ENCODE data around the gene MYDGF.

MYDGF gene

DNA sequence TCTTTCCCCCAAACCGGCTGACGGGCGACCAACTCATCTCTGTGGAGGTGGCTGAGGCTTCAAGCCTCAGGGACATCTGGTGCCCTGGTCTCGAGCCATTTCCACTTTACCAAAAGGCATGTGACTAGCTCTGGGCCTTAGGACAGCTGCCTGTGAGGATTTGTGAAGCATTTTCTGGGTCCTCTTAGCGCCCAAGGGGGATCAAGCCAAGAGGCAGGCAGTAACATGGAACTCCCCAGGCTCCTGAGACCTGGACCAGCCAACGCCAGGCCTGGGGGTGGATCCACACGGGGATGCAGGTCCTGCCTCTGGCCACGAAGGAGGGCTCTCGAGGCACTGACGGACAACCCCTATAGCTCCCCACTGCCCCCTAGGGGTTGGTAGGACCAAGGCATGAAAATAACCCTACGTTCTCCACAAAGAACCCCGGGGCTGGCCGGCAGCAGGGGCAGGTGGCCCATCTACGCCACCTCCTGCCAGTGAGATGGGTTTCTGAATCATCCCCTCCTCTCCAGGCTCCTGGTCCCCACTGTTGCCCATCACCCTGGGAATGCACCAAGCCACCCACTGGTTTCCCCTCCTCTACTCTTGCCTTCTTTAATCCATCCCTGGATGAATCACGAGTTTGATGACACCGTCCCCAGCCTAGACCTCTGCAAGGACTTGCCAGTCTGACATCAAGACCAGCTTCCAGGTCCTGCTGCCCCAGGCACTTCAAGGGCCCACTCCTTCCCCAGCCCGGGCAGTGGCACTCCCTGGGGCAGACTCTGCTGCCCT lies 7.0 kb upstream of the MYDGF start:
- no peak for DNase-seq (ENCODE audit: extremely low read depth in 1 of 2, low read depth in 1 of 2)

DNA sequence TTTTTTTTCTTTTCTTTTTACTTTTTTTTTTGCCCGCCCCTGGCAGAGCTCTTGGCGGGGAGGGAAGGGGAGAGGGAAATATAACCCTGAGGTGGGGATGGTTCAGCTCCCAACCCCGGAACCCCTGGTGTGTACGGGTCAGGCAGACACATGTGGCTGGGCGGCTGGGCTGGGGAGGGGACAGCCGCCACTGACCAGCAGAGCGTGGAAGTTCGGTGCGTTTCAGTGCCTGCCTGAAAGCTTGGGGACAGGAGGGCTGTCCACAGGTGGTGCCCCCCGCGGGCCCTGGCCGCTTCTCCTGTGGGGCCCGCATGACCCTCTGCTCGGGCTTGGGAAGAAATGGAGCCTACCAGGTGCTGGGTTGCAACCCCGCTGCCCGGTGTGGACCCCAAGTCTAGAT lies 5.2 kb upstream of the MYDGF start:
- no peak for DNase-seq (ENCODE audit: extremely low read depth in 1 of 2, low read depth in 1 of 2)

DNA sequence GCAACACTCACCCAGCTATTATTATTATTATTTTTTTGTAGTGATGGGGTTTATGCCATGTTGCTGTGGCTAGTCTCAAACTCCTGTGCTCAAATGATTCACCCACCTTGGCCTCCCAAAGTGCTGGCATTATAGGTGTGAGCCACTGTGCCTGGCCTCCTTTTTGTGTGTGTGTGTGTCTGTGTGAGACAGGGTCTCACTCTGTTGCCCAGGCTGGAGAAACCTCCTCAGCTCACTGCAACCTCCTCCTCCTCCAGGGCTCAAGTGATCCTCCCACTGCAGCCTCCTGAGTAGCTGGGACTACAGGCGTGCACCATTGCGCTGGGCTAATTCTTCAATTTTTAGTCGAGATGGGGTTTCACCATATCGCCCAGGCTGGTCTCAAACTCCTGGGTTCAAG lies 3.6 kb upstream of the MYDGF start:
- DNase-seq (ENCODE audit: extremely low read depth in 1 of 2, low read depth in 1 of 2): no peak

DNA sequence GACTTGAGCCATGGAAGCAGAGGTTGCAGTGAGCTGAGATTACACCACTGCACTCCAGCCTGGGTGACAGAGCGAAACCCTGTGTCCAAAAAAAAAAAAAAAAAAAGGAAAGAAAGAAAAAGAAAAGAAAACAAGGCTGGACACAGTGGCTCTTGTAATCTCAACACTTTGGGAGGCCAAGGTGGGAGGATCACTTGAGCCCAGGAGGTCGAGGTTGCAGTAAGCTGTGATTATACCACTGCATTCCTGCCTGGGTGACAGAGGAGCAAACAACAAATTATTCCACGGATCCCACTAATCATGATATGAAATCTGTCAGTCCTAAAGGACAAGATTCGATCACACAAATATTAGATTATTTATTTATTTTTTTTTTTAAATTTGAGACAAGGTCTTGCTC lies 3.1 kb upstream of the MYDGF start:
- no peak for DNase-seq (ENCODE audit: extremely low read depth in 1 of 2, low read depth in 1 of 2)

DNA sequence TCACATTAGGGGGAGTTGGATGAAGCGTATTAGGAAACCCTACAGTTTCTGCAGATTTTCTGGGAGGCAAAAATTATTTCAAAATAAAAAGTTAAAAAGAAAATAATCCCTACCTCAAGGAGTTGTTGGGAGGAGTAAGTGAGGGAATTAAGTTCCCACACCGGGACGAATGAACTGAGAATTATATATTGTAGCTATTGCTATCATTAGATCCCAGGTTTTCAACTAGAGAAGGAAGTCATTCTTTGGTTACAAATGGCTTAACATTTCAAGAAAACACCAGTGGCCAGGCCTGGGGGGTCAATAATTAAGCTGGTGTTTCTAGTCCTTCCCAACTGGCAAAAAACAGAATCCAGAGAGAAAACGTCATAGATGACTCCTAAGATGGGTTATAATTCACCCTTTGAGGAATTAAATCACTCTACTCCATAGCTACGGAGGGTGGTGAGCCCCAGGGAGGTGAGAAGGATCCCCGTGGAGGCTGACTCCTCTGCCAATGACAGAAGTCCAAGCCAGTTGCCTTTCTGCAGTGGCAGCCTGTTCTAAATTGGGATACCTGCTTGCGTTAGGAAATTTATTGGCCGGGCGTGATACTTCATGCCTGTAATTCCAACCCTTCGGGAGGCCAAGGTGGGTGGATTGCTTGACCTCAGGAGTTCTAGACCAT lies 1.2 kb upstream of the MYDGF start:
- DNase-seq (ENCODE audit: extremely low read depth in 1 of 2, low read depth in 1 of 2): no peak

DNA sequence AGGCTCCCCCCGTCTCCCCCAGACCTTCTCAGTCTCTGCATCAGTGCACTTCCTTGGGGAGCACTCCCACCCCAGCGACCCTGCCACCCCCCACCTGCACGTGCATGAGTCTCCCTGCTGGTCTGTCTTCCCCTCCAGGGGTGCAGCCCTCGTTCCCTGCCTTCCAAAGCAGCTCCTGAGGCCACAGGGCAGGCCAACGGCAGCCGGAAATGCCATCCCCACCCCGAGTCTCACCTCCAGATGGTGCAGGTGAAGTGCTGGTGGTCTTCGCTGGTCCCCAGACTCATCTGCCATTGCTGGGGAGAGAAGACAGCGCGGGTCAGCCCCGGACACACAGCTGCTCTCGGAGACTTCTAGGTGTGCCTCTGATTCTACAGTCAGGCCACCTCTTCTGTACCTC lies 5.5 kb downstream of the MYDGF start:
- no peak for DNase-seq (ENCODE audit: extremely low read depth in 1 of 2, low read depth in 1 of 2)

DNA sequence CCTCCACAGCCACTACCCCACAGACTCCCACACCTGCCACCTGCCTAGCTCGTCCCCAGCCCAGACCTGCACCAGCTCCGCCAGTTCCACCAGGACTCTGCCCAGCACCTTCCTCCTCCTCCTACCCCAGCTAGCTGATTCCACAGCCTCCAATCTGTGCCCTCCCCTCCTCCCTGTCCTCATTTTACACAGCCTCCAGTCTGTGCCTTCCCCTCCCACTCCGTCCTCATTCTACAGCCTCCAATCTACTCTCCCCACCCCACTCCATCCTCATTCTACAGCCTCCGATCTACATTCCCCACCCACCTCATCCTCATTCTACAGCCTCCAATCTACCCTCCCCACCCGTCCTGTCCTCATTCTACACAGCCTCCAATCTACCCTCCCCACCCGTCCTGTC lies 7.3 kb downstream of the MYDGF start:
- no peak for DNase-seq (ENCODE audit: extremely low read depth in 1 of 2, low read depth in 1 of 2)

DNA sequence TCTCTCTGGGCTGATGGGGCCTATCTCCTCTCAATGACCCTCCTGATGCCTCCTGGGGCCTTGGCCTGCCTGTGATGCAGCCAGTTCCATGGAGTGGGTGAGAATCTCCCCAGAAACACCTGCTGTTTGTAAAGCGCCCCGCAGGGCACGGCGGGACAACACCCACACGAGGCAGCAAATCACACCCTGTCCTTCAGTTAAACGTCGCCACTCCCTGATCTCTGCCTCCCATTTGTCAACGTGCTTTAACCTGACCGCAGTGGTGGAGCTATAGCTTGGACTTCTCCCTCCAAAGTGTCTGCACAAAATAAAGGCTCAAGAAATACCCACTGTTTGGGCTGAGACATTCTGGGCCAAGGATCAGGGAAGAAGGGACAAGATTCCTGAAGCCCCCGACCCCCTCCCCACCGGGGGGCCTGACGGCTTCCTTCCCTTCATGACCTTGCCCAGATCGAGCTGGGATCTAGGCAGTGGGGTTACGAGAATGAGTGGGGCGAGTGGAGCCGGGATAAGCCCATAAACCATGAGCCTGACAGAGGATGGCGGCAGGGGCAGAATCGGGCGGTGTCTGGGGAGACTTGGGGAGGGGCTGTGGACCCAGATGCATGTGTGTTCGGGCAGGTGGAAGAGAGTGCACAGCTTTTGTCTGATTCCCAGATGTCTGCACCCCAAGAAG lies 8.0 kb downstream of the MYDGF start:
- DNase-seq (ENCODE audit: extremely low read depth in 1 of 2, low read depth in 1 of 2): no peak

DNA sequence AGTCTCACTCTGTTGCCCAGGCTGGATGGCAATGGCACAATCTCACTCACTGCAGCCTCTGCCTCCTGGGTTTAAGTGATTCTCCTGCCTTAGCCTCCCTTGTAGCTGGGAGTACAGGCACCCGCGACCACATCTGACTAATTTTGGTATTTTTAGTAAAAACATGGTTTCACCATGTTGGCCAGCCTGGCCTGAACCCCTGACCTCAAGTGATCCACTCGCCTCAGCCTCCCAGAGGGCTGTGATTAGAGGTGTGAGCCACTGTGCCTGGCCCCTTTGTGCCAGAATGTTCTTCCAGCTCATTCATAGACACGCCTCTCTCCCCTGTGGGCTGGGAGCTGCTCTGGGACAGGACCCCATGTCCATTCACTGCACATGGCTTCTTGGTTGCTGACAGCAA lies 9.1 kb downstream of the MYDGF start:
- DNase-seq (ENCODE audit: extremely low read depth in 1 of 2, low read depth in 1 of 2): no peak

DNA sequence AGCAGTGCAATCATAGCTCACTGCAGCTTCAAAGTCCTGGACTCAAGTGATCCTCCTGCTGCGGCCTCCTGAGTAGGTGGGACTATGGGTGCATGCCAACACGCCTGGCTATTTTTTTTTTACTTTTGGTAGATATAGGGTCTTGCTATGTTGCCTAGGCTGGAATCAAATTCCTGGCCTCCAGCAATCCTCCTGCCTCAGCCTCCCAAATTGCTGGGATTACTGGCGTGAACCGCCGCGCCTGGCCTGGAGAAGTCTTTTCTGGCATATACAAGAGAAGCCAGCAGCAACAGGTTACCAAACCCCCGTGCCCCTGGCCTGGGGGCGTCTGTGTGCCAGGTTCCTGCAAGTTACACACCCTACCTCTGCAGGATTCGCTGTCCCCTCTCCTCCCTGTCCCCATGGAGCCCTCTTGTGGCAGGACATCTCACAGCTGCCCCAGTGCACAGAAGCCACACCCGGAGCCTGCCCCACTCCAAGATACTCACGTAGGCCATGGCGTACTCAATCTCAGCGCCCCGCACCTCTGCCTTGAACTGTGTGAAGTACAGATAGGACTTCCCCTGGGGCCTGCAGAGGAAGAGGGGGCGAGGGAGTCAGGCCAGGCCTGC lies 9.9 kb downstream of the MYDGF start:
- no peak for DNase-seq (ENCODE audit: extremely low read depth in 1 of 2, low read depth in 1 of 2)

DNA sequence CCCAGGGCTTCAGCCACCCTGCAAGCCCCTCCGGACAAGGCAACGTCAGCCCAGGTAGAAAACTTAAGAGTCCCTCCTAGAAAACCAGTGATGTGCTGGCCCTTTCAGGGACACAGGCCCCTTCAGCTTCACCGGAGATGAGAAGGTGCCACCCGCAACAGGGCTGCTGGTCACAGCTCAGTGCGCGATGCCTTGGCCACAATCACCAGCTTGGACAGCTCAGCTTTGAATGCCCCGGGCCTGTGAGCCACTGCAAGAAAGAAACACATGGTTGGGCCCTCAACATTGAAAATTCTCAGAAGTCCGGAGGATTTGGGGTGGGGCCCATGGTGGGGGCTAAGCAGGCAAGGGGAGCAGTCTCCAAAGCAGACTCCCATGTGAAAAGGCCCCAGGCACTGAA lies 12.3 kb downstream of the MYDGF start:
- no peak for DNase-seq (ENCODE audit: extremely low read depth in 1 of 2, low read depth in 1 of 2)

DNA sequence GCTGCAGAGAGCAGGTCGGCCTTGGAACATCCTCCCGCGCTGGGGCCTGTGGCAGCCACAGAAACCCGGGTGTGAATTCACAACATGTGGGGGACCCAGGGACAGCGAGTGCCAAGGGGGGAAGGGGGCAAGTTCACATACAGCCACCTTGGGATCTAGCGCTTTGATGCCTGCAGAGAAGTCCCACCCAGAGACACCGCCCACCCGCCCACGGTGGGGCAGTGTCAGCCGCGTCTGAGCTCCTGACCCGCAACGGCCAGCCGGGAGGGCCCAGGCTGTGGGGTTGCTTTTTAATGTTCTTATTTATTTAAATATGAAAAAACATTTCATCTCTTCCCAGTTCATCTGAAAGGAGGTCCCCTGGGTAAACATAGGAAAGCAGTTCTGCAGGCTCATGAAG lies 12.9 kb downstream of the MYDGF start:
- DNase-seq (ENCODE audit: extremely low read depth in 1 of 2, low read depth in 1 of 2): no peak

DNA sequence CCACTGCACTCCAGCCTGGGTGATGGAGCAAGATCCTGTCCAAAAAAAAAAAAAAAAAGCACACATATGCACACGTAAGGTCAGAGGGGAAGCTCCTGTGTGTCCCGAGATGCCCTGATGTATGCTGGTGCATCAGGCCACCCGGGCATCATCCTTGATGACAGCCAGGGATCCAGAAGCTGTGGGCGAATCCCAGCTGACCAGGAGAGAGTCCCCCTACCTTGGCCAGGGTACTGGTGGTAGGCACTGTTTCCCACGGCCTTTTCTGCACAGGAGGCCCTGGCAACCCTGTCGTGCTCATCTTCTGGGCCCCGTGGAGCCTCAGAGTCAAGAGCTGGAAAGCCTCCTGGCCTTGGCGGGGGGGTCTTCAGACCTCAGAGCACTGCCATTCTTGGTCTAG lies 14.0 kb downstream of the MYDGF start:
- no peak for DNase-seq (ENCODE audit: extremely low read depth in 1 of 2, low read depth in 1 of 2)

DNA sequence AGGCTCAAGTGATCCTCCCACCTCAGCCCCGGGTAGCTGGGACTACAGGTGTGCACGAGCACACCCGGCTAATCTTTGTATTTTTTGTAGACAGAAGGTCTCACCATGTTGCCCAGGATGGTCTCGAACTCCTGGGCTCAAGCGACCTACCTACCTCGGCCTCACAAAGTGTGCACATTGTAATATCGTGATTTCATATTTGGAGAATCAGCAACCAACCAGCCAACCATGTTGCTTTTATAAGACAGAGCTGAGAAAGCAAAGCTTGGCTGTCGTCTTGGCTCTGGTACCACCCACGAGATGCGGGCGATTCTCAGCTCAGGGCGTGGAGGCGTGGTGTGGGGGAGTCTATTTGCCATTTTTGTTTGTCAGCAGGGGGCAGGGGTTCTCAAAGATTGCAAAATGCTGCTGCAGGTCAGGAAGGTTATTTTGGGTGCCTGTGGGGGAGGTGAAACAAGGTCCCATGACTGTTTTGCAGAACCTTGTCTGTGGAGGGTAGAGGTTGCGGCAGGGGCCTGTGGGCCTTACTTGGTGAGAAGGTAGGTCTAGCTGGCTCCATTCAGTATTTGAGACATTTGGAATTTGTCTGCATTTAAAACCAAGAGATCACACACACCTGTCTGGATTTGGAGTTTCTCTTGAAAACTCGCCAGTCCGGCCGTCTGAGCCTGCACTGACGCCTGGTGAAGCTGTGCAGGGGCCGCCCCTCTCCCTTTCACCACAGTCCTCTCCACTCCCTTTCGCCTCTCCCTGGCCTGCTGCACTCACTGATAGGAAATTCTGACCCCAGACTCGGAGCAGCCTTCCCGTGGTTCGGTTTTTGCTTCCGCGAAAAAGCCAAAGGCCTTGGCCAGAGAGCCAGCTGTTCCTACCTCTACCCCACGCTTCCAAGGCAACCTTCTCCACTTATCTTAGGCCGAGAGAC lies 15.4 kb downstream of the MYDGF start:
- DNase-seq (ENCODE audit: extremely low read depth in 1 of 2, low read depth in 1 of 2): no peak

DNA sequence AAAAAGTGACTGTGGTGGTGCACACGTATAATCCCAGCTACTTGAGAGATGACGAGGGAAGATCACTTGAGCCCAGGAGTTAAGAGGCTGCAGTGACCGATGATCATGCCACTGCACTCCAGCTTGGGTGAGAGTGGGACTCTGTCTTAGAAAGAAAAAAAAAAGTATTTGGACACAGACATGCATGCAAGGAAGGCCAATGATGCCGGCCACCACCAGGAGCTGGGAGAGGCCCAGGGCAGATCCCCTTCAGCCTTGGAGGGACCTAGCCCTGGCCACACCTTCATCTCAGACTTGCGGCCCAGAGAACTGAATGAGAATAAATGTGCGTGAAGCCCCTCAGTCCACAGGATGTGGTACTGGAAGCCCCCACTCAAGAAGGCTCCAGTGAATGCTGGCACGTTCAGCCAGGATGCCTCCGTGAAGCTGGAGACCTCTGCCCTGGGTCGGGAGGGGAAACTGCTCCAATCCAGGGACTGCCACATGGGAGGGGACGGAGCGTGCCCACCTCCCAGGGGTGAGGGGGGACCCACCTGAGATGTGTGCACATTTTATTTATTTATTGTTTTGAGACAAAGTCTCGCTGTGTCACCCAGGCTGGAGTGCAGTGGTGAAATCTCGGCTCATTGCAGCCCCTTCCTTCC lies 16.2 kb downstream of the MYDGF start:
- no peak for DNase-seq (ENCODE audit: extremely low read depth in 1 of 2, low read depth in 1 of 2)

DNA sequence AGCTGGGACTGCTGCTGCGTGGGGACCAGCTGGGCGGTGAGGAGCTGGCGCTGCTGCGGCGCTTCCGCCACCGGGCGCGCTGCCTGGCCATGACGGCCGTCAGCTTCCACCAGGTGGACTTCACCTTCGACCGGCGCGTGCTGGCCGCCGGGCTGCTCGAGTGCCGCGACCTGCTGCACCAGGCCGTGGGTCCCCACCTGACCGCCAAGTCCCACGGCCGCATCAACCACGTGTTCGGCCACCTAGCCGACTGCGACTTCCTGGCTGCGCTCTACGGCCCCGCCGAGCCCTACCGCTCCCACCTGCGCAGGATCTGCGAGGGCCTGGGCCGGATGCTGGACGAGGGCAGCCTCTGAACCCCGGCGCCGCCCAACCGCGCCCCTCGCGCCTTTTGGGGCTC lies 18.1 kb downstream of the MYDGF start:
- DNase-seq (ENCODE audit: extremely low read depth in 1 of 2, low read depth in 1 of 2): no peak

DNA sequence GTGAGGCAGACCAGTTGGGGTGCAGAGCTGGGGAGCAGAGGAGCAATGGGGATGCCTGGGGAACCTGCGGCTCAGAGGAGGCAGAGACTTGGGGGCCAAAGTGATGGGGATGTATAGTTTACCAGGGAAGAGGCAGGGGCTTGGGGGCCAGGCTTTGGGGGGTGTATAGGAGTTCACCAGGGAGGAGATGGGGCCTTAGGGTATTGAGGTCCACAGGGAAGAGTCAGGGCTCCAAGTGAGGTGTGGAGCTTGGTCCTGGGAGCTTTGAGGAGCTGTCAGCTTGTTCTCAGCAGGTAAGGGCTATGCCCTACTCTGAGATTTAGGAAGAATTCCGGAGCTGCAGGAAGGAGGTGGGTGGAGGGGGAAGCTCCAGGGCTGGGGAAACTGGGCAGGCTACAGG lies 20.0 kb downstream of the MYDGF start:
- no peak for DNase-seq (ENCODE audit: extremely low read depth in 1 of 2, low read depth in 1 of 2)

DNA sequence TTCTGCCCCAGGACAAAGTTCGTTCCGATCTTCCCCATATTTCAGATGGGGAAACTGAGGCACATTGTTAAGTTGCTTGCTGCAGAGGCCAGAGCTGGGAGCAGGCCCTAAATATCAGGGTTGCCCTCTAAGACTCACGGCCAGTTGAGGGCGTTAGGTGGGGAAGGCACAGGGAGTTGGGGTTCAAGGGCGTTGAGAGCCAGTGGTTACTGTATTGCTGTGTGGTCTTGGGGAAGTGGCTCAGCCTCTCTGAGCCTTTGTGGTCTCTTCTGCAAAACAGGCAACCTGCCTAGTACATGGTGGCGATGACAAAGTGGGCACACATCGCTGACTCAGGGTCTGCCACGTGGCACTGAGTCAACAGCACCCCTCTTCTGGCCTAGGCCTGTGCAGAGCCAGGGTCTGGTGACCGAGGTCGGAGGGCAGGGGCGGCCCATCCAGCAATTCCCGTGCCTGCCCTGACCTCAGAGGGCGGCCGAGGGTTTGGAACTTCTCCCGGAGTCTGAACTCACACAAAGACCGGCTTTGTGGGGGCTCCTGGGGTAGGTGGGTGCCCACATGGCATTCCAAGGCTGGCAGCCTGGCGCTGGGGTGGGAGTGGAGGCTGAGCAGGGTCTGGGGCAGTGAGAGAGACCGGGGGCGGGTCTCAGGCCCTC lies 20.6 kb downstream of the MYDGF start:
- DNase-seq (ENCODE audit: extremely low read depth in 1 of 2, low read depth in 1 of 2): no peak
